ENCODE results near the gene DEAF1. TPM values are rescaled to one million over a fixed set of nuclear protein-coding genes. Genes with fewer than 3 reads are reported as not detected.

DEAF1 gene
- total and polyA plus RNA-seq, 10 of the 15 experiments (the other 5 are each of a cell fraction or from before 2014, with no cell fraction given): 0.68 to 51.3 (median 25.9) TPM

GRCh38 chr11:603154-603553 lies 91.9 kb downstream of the DEAF1 start (continued):
- TF ChIP-seq E2F4 (IDR thresholded peaks at IDR 0.05; ENCODE audit: low read depth, low read length): no peak
- no peak for TF ChIP-seq CTCF (IDR thresholded peaks at IDR 0.05 in 2 of 3, conservative IDR thresholded peaks at IDR 0.05 in 1 of 3; ENCODE audit: control insufficient read depth in 2 of 3, extremely low read depth in 1 of 3, insufficient read depth in 1 of 3, low read depth in 3 of 3, low read length in 3 of 3)

- Histone ChIP-seq H2AFZ (ENCODE audit: control insufficient read depth, low read depth, low read length) (no peak overlapping the region), H3K9me3 (replicated peaks; ENCODE audit: control insufficient read depth, insufficient read depth, low read length) (no peaks in the 10 kb centered on the region), H3K36me3 (ENCODE audit: control insufficient read depth in 2 of 2, insufficient read depth in 2 of 2, low read length in 1 of 2) (peaks cover 13 to 56% of the 10 kb centered on the region in 2 experiments; a peak in 3 of 4 replicates), H3K4me2 (ENCODE audit: control insufficient read depth, insufficient read depth) (no peak overlapping the region), H3K27ac (ENCODE audit: control insufficient read depth, insufficient read depth) (no peak overlapping the region), H3K4me3 (no peak overlapping the region), H3K27me3 (replicated peaks in 1 of 2; ENCODE audit: control insufficient read depth in 2 of 2, insufficient read depth in 2 of 2, low read length in 1 of 2) (no peaks in the 10 kb centered on the region), H3K4me1 (ENCODE audit: control insufficient read depth, insufficient read depth, low read length) (no peaks in the 10 kb centered on the region), H3K79me2 (ENCODE audit: control insufficient read depth, insufficient read depth, low read length) (no peaks in the 10 kb centered on the region), H3K9ac (ENCODE audit: control insufficient read depth, insufficient read depth, low read length) (no peak overlapping the region), H4K20me1 (ENCODE audit: control insufficient read depth, insufficient read depth) (no peaks in the 10 kb centered on the region; the same call in 1 of the 2 replicates)
- SMC1A ChIA-PET (ENCODE audit: uncharacterized antibody, unreplicated experiment): interaction anchor here (0.9 to 1.2 kb wide), 2 partner anchors 57 to 123 kb away, joined by 3 read pairs; no protein-coding TSS in a partner anchor
- TSS peak; percentile 45 for BruUV-seq (replicated peaks)
- DNase-seq (ENCODE audit: low read depth, low spot score) (no peak), FAIRE-seq (no peak), ATAC-seq (no peak)
- in situ Hi-C loops (cut with MboI) (no loop called here), intact Hi-C loops (cut with micrococcal nuclease; ENCODE audit: unreplicated experiment) (no loop called here)
- TF ChIP-seq RELA (IDR thresholded peaks at IDR 0.05; ENCODE audit: borderline replicate concordance, partially characterized antibody) (no peak), ZZZ3 (IDR thresholded peaks at IDR 0.05; ENCODE audit: control insufficient read depth, insufficient read length, low read depth) (no peak), MTA2 (IDR thresholded peaks at IDR 0.05; ENCODE audit: low read depth) (no peak), NFXL1 (IDR thresholded peaks at IDR 0.05; ENCODE audit: borderline replicate concordance) (no peak), TBL1XR1 (IDR thresholded peaks at IDR 0.05; ENCODE audit: low read depth, low read length) (no peak), USF2 (IDR thresholded peaks at IDR 0.05; ENCODE audit: borderline replicate concordance, low read depth, low read length) (no peak), YY1 (IDR thresholded peaks at IDR 0.05; ENCODE audit: low read depth, low read length) (no peak), MAX (IDR thresholded peaks at IDR 0.05; ENCODE audit: low read depth, low read length) (no peak), SIX5 (IDR thresholded peaks at IDR 0.05; ENCODE audit: low read depth, low read length, severe bottlenecking) (no peak)
- CTCF ChIA-PET: no interaction called here
- POLR2A ChIA-PET: no interaction called here
- RAD21 ChIA-PET (ENCODE audit: unreplicated experiment): no interaction called here
- WGBS (ENCODE audit: insufficient coverage, insufficient replicate concordance, low lambda C conversion rate, missing lambda C conversion rate): 95% methylated on average over 22 of the region's 23 CpGs
These were observed 93.3 kb downstream of the DEAF1 start for GRCh38 chr11:601573-602245.

Data from GM12878 (cell line).